Peyer's patch (tissue), 4 donors: ENCODE data around the gene CTSO. TPM values are rescaled to one million over a fixed set of nuclear protein-coding genes. Genes with fewer than 3 reads are reported as not detected.
"Not testable (repeated sequence)": the region's sequence is repeated elsewhere in the genome, so short reads cannot be mapped to it uniquely, and the experiment has no call there.

ENCODE experiments used
- DNase-seq, 3 donors: peaks; one replicate each; pipeline ENCODE4 v3.0.0-alpha.2; 2017 to 2019
- H3K27ac ChIP-seq, 4 donors: fragments of 200-600 bp; sonication (generic); one replicate each; pipeline ENCODE4 v1.5.1; 2016 to 2019
- H3K27me3 ChIP-seq, 2 donors: fragments of 200-600 bp; sonication (generic); one replicate each; pipeline ENCODE4 v1.5.1; 2019
- H3K36me3 ChIP-seq, 3 donors: fragments of 200-600 bp; sonication (generic); one replicate each; pipeline ENCODE4 v1.5.1; 2016 to 2019
- H3K4me1 ChIP-seq, 4 donors: fragments of 200-600 bp; sonication (generic); one replicate each; pipeline ENCODE4 v1.5.1; 2016 to 2019
- H3K4me3 ChIP-seq, 4 donors: fragments of 200-600 bp; sonication (generic); 1 replicate in 3 of 4; 2 replicates in 1 of 4; pipeline ENCODE4 v1.5.1; 2016 to 2019; ENCODE audit warnings: mild to moderate bottlenecking in 1 of 4
- H3K9me3 ChIP-seq, 4 donors: fragments of 200-600 bp; sonication (generic); one replicate each; pipeline ENCODE4 v1.5.1; 2016 to 2019; ENCODE audit warnings: mild to moderate bottlenecking in 1 of 4
- CTCF ChIP-seq, 6 experiments: fragments of 450-650 bp in 4 of 6; fragments of 200-600 bp in 2 of 6; sonication (generic) in 1 of 6; IDR thresholded peaks; one replicate each; pipeline ENCODE4 v1.5.1; 2017 to 2019; ENCODE audit warnings: antibody characterized with exemption in 6 of 6, mild to moderate bottlenecking in 3 of 6, moderate library complexity in 1 of 6
- POLR2A ChIP-seq, 2 donors: fragments of 450-650 bp; IDR thresholded peaks; one replicate each; pipeline ENCODE4 v1.5.1; 2017; ENCODE audit warnings: antibody characterized with exemption in 2 of 2, mild to moderate bottlenecking in 2 of 2, moderate library complexity in 2 of 2
- total RNA-seq, 4 donors: library from RNA; depleted of rRNA; stranded (reverse); fragments of >200 nt; gene quantifications; one replicate each; pipeline ENCODE4 v1.1.0, GENCODE V29; 2016

The CTSO gene
- total RNA-seq, 4 donors from 2014 or later, result 9.1 to 18.4 (median 12.7) TPM

GRCh38 chr4:155904331-155904730, 49.3 kb downstream of the CTSO start:
- H3K27me3 ChIP-seq, result no peaks in the 10 kb centered on the region
- H3K4me3 ChIP-seq, result peak overlapping the region in 1 of 4 donors; percentile 10
- no peaks in the 10 kb centered on the region for H3K9me3 ChIP-seq
- DNase-seq, result no peak
- TF ChIP-seq POLR2A (IDR thresholded peaks at IDR 0.05), result no peak
- TF ChIP-seq CTCF (IDR thresholded peaks at IDR 0.05), result no peak
- no peak overlapping the region for H3K27ac ChIP-seq
- H3K36me3 ChIP-seq, result no peaks in the 10 kb centered on the region
- no peaks in the 10 kb centered on the region for H3K4me1 ChIP-seq

- Histone ChIP-seq H3K9me3 (no peaks in the 10 kb centered on the region), H3K4me1 (no peaks in the 10 kb centered on the region), H3K27ac (no peak within 1 kb of the TSS), H3K27me3 (no peaks in the 10 kb centered on the region), H3K36me3 (no peaks in the 10 kb centered on the region), H3K4me3 (peak within 1 kb of the TSS in 1 of 4 donors; percentile 10)
- TF ChIP-seq POLR2A (IDR thresholded peaks at IDR 0.05), result no peak
- TF ChIP-seq CTCF (IDR thresholded peaks at IDR 0.05), result no peak
- DNase-seq, result no peak
Observed at GRCh38 chr4:155903453-155903852, 50.2 kb downstream of the CTSO start, which contains the start of gene TDO2. Gene TDO2, plus strand, starts transcription at chr4:155903696. Its CDS starts 63 bp downstream, at chr4:155903759.

GRCh38 chr4:155901013-155901412, 52.7 kb downstream of the CTSO start:
- Histone ChIP-seq H3K4me1 (no peaks in the 10 kb centered on the region), H3K27ac (no peak overlapping the region), H3K27me3 (no peaks in the 10 kb centered on the region), H3K4me3 (no peak overlapping the region), H3K36me3 (no peaks in the 10 kb centered on the region), H3K9me3 (no peaks in the 10 kb centered on the region)
- no peak for TF ChIP-seq POLR2A (IDR thresholded peaks at IDR 0.05)
- TF ChIP-seq CTCF (IDR thresholded peaks at IDR 0.05), result no peak
- DNase-seq, result no peak

- DNase-seq, result no peak
- Histone ChIP-seq H3K27ac (peak overlapping the region in 1 of 4 donors; percentile 5), H3K9me3 (no peaks in the 10 kb centered on the region), H3K27me3 (no peaks in the 10 kb centered on the region), H3K36me3 (no peaks in the 10 kb centered on the region), H3K4me3 (no peak overlapping the region), H3K4me1 (no peaks in the 10 kb centered on the region)
- no peak for TF ChIP-seq POLR2A (IDR thresholded peaks at IDR 0.05)
- no peak for TF ChIP-seq CTCF (IDR thresholded peaks at IDR 0.05)
Observed at GRCh38 chr4:155900381-155900780, 53.3 kb downstream of the CTSO start.

GRCh38 chr4:155899891-155900290, 53.8 kb downstream of the CTSO start:
- Histone ChIP-seq H3K4me3 (no peak overlapping the region), H3K9me3 (no peaks in the 10 kb centered on the region), H3K36me3 (no peaks in the 10 kb centered on the region), H3K27ac (peak overlapping the region in 1 of 4 donors; percentile 5), H3K27me3 (no peaks in the 10 kb centered on the region), H3K4me1 (no peaks in the 10 kb centered on the region)
- TF ChIP-seq CTCF (IDR thresholded peaks at IDR 0.05), result no peak
- no peak for TF ChIP-seq POLR2A (IDR thresholded peaks at IDR 0.05)
- DNase-seq, result no peak

- H3K9me3 ChIP-seq, H3K4me3 ChIP-seq, H3K27ac ChIP-seq, DNase-seq, H3K4me1 ChIP-seq, H3K27me3 ChIP-seq, H3K36me3 ChIP-seq: not testable (repeated sequence)
Observed at GRCh38 chr4:155898371-155898770, 55.3 kb downstream of the CTSO start.
